ENCODE measurements around the gene SKP2.
"Not testable (repeated sequence)": the region's sequence is repeated elsewhere in the genome, so short reads cannot be mapped to it uniquely, and the experiment has no call there.

Gene SKP2

DNA sequence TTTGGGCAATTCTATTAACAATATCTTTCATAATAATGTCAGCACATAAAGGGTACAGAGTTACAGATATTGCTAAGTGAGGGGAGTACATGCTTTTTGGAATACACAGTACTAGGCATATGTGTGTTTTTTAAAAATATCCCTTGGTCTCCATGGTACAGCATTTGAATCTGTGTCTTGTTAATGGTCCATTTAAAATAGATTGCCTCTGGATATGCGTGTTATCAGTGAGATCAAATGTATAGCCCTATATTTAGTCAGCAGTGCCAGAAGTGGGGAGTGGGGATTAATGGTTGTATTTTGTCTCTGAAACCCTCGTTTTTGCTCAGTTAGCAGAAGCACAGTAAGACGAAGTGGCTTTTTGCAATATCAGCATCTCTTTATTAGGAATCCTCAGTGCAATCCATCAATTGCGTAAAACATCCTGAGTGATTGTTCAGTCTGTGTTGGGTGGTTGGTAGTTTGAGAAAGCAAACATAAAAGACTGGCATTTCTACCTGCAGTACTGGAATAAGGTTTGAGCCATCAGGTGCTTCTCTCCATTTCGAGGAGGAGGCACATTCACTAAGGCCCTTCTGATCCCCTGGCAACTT, 19.0 kb downstream of the SKP2 start:
- TF ChIP-seq POLR2A (IDR thresholded peaks at IDR 0.05; ENCODE audit: low read length) (no peak), GATA1 (IDR thresholded peaks at IDR 0.05; ENCODE audit: low read depth, low read length) (no peak)
- no peak for DNase-seq

GRCh38 chr5:36172599-36172998, 20.7 kb downstream of the SKP2 start:
- no peak for TF ChIP-seq GATA1 (IDR thresholded peaks at IDR 0.05; ENCODE audit: low read depth, low read length)
- TF ChIP-seq POLR2A (IDR thresholded peaks at IDR 0.05; ENCODE audit: low read length): no peak

GRCh38 chr5:36173426-36173825, 21.5 kb downstream of the SKP2 start:
- DNase-seq: no peak
- no peak for TF ChIP-seq GATA1 (IDR thresholded peaks at IDR 0.05; ENCODE audit: low read depth, low read length)
- no peak for TF ChIP-seq POLR2A (IDR thresholded peaks at IDR 0.05; ENCODE audit: low read length)

More at GRCh38 chr5:36172599-36172998, 20.7 kb downstream of the SKP2 start:
- DNase-seq: no peak

DNA sequence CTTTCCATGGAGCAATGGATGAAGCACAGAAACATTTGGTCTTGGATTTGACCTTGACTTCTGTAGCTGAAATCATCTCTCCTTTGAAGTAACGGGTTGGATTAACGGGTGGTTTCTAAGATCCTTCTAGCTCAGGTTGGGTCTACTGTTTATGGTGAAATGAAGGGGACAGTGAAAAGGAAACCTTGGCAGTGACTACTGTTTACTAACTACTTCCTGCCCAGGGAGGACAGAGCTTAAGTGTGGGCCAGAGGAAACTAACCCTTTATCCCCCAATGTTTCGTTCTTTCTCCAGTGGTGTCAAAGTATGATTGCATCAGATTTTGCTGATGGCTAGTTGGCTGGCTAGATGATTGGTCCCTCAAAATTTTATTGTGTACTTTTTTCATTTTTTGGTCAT, 22.2 kb downstream of the SKP2 start:
- TF ChIP-seq POLR2A (IDR thresholded peaks at IDR 0.05; ENCODE audit: low read length) (no peak), GATA1 (IDR thresholded peaks at IDR 0.05; ENCODE audit: low read depth, low read length) (no peak)
- no peak for DNase-seq

DNA sequence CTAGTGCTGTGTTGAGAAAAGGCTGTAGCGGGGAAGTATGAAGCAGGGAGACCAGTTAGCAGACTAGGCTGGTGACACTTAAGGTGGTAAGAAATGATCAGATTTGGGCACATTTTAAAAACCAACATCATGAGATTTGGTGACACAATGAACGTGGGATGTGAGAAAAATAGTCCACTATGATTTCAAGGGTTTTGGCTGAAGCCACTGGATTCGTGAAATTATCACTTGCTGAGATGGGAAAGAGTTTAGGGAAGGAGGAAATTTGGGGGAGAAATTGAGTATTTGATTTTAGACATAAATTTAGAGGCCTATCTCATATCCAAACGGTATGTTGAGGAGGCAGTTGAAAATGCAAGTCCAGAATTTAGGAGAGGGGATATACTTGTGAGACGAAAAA, 23.1 kb downstream of the SKP2 start:
- no peak for TF ChIP-seq POLR2A (IDR thresholded peaks at IDR 0.05; ENCODE audit: low read length)
- TF ChIP-seq GATA1 (IDR thresholded peaks at IDR 0.05; ENCODE audit: low read depth, low read length): no peak
- no peak for DNase-seq

DNA sequence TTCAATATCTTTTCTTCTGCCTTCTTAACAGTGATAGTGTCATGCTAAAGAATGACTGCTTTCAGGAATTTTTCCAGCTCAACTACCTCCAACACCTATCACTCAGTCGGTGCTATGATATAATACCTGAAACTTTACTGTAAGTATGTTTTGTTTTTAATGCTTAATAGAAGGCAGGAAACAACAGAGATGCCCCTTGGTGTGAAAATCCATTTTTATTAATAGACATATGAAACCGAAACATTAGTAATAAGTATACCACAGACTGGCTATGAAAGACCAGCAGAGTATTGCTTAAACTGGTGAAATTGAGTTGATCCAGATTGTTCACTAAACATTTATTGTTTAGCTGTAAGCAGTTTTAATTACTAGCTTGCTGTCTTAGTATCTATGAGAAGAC, 25.2 kb downstream of the SKP2 start:
- DNase-seq: no peak

GRCh38 chr5:36177715-36178523, 26.0 kb downstream of the SKP2 start:
- TF ChIP-seq POLR2A (IDR thresholded peaks at IDR 0.05; ENCODE audit: low read length): no peak
- TF ChIP-seq GATA1 (IDR thresholded peaks at IDR 0.05; ENCODE audit: low read depth, low read length): no peak
- DNase-seq: peak; percentile 36 to 49

More for the DNA sequence above, 25.2 kb downstream of the SKP2 start:
- TF ChIP-seq POLR2A (IDR thresholded peaks at IDR 0.05; ENCODE audit: low read length): no peak
- TF ChIP-seq GATA1 (IDR thresholded peaks at IDR 0.05; ENCODE audit: low read depth, low read length): no peak

DNA sequence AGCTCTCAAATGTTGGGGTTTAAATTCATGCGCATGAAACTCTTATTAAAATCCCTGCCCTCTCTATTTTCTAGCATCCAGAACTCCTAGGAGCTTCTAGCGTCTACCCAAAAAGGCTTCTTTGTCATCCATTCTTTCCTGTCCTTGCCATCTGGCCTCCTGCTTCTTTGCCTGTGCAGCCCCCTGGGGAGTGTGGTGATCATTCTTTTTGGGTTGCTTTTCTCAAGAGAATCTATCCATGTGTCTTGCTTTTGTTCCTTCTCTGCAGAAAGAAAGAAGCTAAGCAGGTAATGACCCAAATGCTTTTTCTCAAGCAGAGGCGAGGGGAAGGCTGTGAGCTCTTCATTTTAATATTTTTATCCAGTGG, 26.6 kb downstream of the SKP2 start:
- no peak for TF ChIP-seq GATA1 (IDR thresholded peaks at IDR 0.05; ENCODE audit: low read depth, low read length)
- TF ChIP-seq POLR2A (IDR thresholded peaks at IDR 0.05; ENCODE audit: low read length): no peak
- DNase-seq: no peak

GRCh38 chr5:36179950-36180349, 28.0 kb downstream of the SKP2 start:
- TF ChIP-seq POLR2A (IDR thresholded peaks at IDR 0.05; ENCODE audit: low read length): no peak
- TF ChIP-seq GATA1 (IDR thresholded peaks at IDR 0.05; ENCODE audit: low read depth, low read length): no peak
- DNase-seq: no peak

DNA sequence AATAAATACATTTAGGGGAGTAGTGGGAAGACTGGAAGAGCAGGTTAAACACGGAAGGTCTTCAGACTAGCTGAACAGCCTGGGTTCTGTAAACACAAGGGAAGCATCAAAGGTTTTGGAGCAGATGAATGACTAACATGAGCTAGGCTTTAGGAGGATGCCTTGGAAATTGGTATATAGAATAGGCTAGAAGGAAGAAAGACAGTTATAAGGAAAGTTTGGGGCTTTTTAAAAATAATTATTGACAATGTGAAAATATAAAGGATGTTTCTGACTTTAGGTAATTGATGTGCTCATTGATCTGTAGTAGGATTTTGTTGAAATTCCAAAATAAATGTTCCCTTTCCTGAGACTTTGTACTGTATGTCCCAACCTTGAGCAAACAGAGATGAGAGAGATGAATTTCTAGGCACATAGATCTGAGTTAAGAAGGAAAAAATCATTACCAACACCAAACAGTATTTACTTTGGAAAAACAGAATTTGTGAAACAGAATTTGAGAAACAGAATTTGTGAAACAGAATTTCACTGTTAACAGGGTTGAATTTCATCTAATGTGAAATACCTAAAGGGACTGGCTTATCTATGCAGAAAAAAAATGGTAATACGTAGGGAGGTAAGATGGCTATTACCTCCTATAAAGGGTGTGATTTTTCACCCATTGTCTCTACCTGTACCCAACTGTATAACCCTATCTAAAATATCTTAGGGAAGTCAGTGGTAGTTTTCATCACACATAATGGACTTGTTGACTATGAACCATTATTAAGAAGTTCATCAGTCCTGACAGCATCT, 28.8 kb downstream of the SKP2 start:
- DNase-seq: no peak
- TF ChIP-seq POLR2A (IDR thresholded peaks at IDR 0.05; ENCODE audit: low read length) (no peak), GATA1 (IDR thresholded peaks at IDR 0.05; ENCODE audit: low read depth, low read length) (no peak)

DNA sequence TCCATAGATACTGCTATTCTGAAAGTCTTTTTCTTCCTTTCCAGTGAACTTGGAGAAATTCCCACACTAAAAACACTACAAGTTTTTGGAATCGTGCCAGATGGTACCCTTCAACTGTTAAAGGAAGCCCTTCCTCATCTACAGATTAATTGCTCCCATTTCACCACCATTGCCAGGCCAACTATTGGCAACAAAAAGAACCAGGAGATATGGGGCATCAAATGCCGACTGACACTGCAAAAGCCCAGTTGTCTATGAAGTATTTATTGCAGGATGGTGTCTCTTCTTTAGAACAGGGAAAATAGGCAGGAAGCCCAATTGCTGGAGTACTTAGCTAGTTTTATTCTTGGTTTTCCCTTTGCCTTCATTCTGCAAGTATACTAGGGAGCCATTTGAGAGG, 29.9 kb downstream of the SKP2 start:
- DNase-seq: no peak
- TF ChIP-seq POLR2A (IDR thresholded peaks at IDR 0.05; ENCODE audit: low read length) (no peak), GATA1 (IDR thresholded peaks at IDR 0.05; ENCODE audit: low read depth, low read length) (no peak)

GRCh38 chr5:36184408-36184807, 32.5 kb downstream of the SKP2 start:
- not testable (repeated sequence) for DNase-seq

GRCh38 chr5:36193746-36194145, 41.8 kb downstream of the SKP2 start:
- DNase-seq: no peak
- no peak for TF ChIP-seq POLR2A (IDR thresholded peaks at IDR 0.05; ENCODE audit: low read length)
- TF ChIP-seq GATA1 (IDR thresholded peaks at IDR 0.05; ENCODE audit: low read depth, low read length): no peak

DNA sequence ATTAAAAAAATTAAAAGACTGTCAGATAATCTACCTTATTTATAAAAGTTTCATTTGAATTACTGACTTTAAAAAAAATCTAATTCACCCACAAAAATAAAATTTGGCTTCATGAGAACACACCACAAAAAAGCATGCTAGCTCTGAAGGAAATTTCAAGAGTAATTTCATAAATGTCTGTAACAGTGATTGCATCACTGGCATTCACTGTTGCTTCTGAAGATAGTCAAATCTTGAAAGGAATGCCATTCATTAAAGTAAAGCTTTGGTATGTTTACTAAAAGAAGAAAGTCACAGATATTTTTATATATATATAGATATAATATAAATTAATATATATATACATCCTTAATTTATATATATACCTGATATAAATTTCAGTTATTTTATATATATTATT, 46.4 kb downstream of the SKP2 start:
- no peak for DNase-seq
- TF ChIP-seq GATA1 (IDR thresholded peaks at IDR 0.05; ENCODE audit: low read depth, low read length): no peak
- TF ChIP-seq POLR2A (IDR thresholded peaks at IDR 0.05; ENCODE audit: low read length): no peak

GRCh38 chr5:36198783-36199182, 46.9 kb downstream of the SKP2 start:
- not testable (repeated sequence) for DNase-seq

Data from erythroblast (primary cell).